Heart left ventricle (tissue), 13 donors: ENCODE data around the gene AMIGO3.

Source experiments
- CTCF ChIP-seq, 12 donors: fragments of 200-600 bp; sonication (generic) in 4 of 12; IDR thresholded peaks; one replicate each; pipeline versions ENCODE4 v1.5.0 to v1.8.0; 2018 to 2022; ENCODE audit warnings: antibody characterized with exemption in 12 of 12, mild to moderate bottlenecking in 5 of 12
- POLR2A ChIP-seq, 2 donors: fragments of 450-650 bp; IDR thresholded peaks; one replicate each; pipeline ENCODE4 v1.6.1; 2017; ENCODE audit warnings: antibody characterized with exemption in 2 of 2, mild to moderate bottlenecking in 2 of 2, moderate library complexity in 2 of 2
- donor health status: ischemic (EF 13 %, LVEDD 7.1; RV severe dilation, severe dysfunction).
- donor health status: DM: no; HTN: yes; CAD: no.
- donor health status: DM: no; HTN: no; CAD: no.
- donor health status: ischemic (EF 25% LVEDD 6.9; RV normal size, moderate dysfunction).
- donor health status: ischemic (EF 25% LVEDD 5.7; RV mildly dilated, moderate dysfunction).
- donor health status: ischemic (EF 35%, LVEDD 5.7; RV mildly dilated, moderate dysfunction).
- donor health status: nonischemic (EF 11% LVEDD 7.7; RV severe dilation, severe dysfunction).
- donor health status: DM: yes; HTN: yes; CAD: no.
- donor health status: PGD.
- donor health status: ischemic (EF 29% LVEDD 5.4; RV normal size, mild dysfunction).
- donor health status: nonischemic (EF 23%, LVEDD 6.1; RV moderate dilation, normal function).

- TF ChIP-seq CTCF (IDR thresholded peaks at IDR 0.05) (no peak), POLR2A (IDR thresholded peaks at IDR 0.05) (no peak)
Measured at GRCh38 chr3:49714728-49715550, 4.5 kb downstream of the AMIGO3 start.
